Thymus (tissue), 11 donors: Measurements from ENCODE around the gene CD164L2. TPM values are rescaled to one million over a fixed set of nuclear protein-coding genes. Genes with fewer than 3 reads are reported as not detected.

Source experiments
- DNase-seq, 9 donors: peaks; one replicate each; pipeline ENCODE4 v3.0.0-alpha.2; 2013; ENCODE audit warnings: low spot score in 9 of 9, low read depth in 6 of 9, missing footprints in 1 of 9
- H3K27ac ChIP-seq, 2 donors: one replicate each; pipeline ENCODE4 v1.5.1; 2013; ENCODE audit warnings: control low read depth in 1 of 2, low read depth in 1 of 2, low read length in 1 of 2, mild to moderate bottlenecking in 1 of 2, moderate library complexity in 1 of 2
- H3K27me3 ChIP-seq, 2 donors: one replicate each; pipeline ENCODE4 v1.5.1; 2013; ENCODE audit warnings: low read length in 1 of 2; ENCODE audit not compliant: control insufficient read depth in 2 of 2, insufficient read depth in 1 of 2
- H3K36me3 ChIP-seq, 2 donors: one replicate each; pipeline ENCODE4 v1.5.1; 2013; ENCODE audit warnings: low read length in 1 of 2, mild to moderate bottlenecking in 1 of 2, moderate library complexity in 1 of 2; ENCODE audit not compliant: control insufficient read depth in 2 of 2, insufficient read depth in 2 of 2
- H3K4me1 ChIP-seq, 2 donors: one replicate each; pipeline ENCODE4 v1.5.1; 2013; ENCODE audit warnings: low read length in 2 of 2; ENCODE audit not compliant: control insufficient read depth in 2 of 2, insufficient read depth in 2 of 2
- H3K4me3 ChIP-seq, 2 donors: one replicate each; pipeline ENCODE4 v1.5.1; 2013; ENCODE audit warnings: low read length in 2 of 2, control low read depth in 1 of 2, mild to moderate bottlenecking in 1 of 2
- H3K9me3 ChIP-seq, 2 donors: one replicate each; pipeline ENCODE4 v1.5.1; 2013; ENCODE audit warnings: low read length in 1 of 2, mild to moderate bottlenecking in 1 of 2; ENCODE audit not compliant: control insufficient read depth in 2 of 2, insufficient read depth in 1 of 2
- WGBS: extraction: QIAGEN DNeasy Blood & Tissue Kit; methylation state at CpG from one replicate; pipeline ENCODE4 v1.1.7; 2013; 5-methylcytosine and 5-hydroxymethylcytosine counted together
- polyA plus RNA-seq: library from polyadenylated mRNA; stranded (reverse); fragments of 200-250 nt; gene quantifications from one replicate; pipeline ENCODE4 v1.2.3, GENCODE V29; 2013
- total RNA-seq: library from RNA; stranded (reverse); fragments of 120-200 nt; gene quantifications from one replicate; pipeline ENCODE4 v1.2.4, GENCODE V29; 2013
- donor health status: healthy.

CD164L2 gene
- total and polyA plus RNA-seq, 2 donors = 0.05 to 2.4 TPM

DNA sequence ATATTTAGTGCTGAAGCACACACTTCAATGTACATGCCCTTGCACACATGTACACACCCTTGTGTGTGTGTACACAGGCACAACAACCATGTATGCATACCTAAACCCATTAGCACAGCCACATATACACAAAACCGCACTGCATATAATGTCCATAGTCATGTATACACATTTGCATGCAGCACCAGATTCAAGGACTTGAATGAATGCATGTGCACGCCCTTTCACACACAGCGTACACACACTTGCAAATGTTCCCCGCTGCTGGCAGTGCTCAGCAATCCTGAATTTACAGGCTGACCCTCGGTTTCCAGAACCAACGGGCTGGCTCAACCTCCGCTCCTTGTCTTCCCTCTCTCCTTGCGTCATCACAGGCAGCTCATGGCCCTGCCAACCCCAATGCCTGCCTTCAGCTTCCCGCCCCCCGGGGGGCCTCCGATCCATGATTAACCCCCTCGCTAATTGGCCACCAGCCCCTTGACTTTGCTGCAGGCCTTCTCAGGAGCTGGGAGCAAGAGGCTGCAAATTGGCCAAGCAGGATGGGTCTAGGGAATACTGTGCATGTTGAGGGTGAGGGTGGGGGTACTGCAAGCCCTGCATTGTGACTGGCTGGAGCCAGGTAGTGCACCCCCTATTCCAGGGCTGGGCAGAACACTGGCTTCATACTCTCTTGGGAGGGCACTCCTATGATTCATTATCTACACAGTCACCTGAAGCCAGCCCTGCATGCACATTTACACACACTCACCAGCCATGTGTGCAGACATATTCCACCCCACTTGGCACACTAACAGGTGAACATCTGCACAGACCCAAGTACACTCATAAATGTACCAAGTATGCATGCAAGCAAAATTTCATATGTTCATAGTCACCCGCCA, 17.2 kb upstream of the CD164L2 start:
- no peak overlapping the region for H3K27ac ChIP-seq
- no peak for DNase-seq
- H3K4me1 ChIP-seq = peaks cover 25 to 64% of the 10 kb centered on the region in 2 donors
- WGBS = 93% methylated on average over 13 of the region's 13 CpGs
- no peak overlapping the region for H3K4me3 ChIP-seq
- no peaks in the 10 kb centered on the region for H3K27me3 ChIP-seq
- H3K9me3 ChIP-seq = peaks cover 0 to 3% of the 10 kb centered on the region in 2 donors
- no peaks in the 10 kb centered on the region for H3K36me3 ChIP-seq

DNA sequence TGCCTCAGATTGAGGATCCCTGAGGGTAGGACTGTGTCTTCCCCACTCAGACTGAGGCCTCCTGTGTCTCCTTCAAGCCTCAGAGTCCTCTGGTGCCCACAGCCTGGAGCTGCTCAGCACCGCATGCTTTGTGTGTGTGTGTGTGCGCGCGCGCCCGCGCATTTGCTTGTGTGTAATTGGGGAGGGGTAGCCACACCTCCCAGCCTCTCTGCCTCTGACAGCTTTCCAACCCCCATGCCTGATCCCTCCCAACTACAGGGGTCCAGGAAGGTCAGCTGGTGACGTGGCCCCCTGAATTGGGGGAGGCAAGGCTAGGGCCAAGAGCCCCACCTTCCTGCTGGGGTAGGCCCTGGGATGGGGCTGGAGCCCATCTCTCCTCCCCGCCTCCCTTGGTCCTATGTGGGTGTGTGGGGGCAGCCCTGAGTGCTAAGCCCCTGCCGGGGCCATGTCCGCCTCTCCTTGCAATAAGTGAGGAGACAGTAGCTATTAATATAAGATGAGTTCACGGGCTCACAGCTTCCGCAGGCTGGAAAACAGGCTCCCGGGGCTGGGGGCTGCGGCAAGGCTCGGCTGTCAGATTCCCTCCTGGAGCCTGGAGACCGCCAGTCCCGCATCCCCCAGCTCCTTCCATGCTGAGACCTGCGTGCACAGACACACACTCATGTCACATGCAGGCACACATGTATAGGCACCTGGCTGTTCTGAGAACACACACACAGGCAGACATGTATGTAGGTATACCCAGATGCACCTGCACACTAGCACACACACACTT, 16.3 kb upstream of the CD164L2 start:
- no peak for DNase-seq
- H3K36me3 ChIP-seq = no peaks in the 10 kb centered on the region
- H3K4me1 ChIP-seq = peaks cover 24 to 58% of the 10 kb centered on the region in 2 donors
- no peaks in the 10 kb centered on the region for H3K27me3 ChIP-seq
- H3K27ac ChIP-seq = no peak overlapping the region
- peaks cover 0 to 3% of the 10 kb centered on the region in 2 donors for H3K9me3 ChIP-seq
- WGBS = 96% methylated on average over 19 of the region's 19 CpGs
- H3K4me3 ChIP-seq = no peak overlapping the region

DNA sequence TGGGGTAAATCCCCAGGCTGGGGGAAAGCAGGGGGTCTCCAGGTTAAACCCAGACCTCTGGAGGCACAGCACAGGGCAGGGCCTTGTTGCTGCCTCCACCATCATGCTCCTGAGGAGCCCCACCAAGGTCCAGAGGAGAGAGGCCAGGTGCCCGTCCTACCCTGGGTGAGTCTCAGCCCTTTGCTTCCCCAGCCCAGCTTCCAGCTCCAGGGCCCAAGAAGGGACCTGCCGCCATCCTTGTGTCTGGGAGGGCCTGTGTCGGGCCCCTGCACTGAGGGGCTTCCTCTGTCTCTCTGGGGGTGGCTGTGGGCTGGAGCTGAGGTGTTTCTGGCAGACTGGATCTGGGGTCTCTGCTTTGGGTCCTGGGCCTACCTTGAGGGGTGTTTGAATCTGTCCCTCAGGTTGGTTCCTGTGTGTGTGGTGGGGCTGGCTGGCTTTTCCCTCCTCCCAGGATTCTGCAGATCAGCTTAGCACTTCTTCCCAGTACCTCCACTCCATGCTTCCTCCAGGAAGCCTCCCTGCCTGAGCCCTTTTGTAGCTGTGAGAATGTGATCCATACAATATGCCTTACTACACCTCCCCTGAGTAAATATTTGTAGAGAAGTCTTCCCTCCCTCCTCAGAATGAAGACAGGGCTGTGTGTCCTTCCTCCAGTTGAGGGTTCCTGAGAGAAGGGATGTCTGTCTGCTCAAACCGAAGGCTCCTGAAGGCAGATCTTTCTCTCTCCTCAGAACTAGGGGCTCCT, 15.4 kb upstream of the CD164L2 start:
- Histone ChIP-seq H3K4me3 (no peak overlapping the region), H3K36me3 (no peaks in the 10 kb centered on the region), H3K9me3 (peaks cover 0 to 3% of the 10 kb centered on the region in 2 donors), H3K4me1 (peaks cover 17 to 50% of the 10 kb centered on the region in 2 donors), H3K27me3 (no peaks in the 10 kb centered on the region), H3K27ac (no peak overlapping the region)
- no peak for DNase-seq
- WGBS = 97% methylated on average over 4 of the region's 4 CpGs

GRCh38 chr1:27397749-27398148, 14.6 kb upstream of the CD164L2 start:
- DNase-seq = no peak
- WGBS = 89% methylated on average over 7 of the region's 7 CpGs
- H3K4me1 ChIP-seq = peaks cover 11 to 48% of the 10 kb centered on the region in 2 donors

DNA sequence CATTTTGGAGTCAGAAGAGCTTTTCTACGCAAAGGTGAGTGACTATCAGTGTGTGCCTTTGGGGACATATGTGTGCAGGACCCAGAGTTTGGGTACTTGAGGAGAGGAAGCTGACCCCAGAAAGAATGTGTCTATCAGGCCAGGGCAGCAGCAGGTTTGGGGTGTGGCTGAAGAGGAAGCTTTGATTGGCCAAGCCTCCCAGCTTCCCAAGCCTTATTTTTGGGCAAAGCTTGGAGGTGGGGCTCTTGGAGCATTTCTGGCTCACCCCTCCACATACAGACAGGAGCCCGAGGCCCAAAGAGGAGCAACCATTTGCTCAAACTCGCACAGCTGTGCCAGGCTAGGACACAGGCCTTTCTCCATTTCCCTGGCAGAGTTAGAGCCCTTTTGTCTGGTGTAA, 14.0 kb upstream of the CD164L2 start:
- Histone ChIP-seq H3K36me3 (no peaks in the 10 kb centered on the region), H3K27ac (no peak overlapping the region), H3K4me1 (peaks cover 10 to 46% of the 10 kb centered on the region in 2 donors), H3K4me3 (no peak overlapping the region), H3K27me3 (peaks cover 0 to 11% of the 10 kb centered on the region in 2 donors), H3K9me3 (peaks cover 0 to 3% of the 10 kb centered on the region in 2 donors)
- 96% methylated on average over 3 of the region's 3 CpGs for WGBS
- no peak for DNase-seq

More at GRCh38 chr1:27397749-27398148, 14.6 kb upstream of the CD164L2 start:
- Histone ChIP-seq H3K27me3 (peaks cover 0 to 7% of the 10 kb centered on the region in 2 donors), H3K27ac (no peak overlapping the region), H3K36me3 (no peaks in the 10 kb centered on the region), H3K9me3 (peaks cover 0 to 3% of the 10 kb centered on the region in 2 donors), H3K4me3 (no peak overlapping the region)

DNA sequence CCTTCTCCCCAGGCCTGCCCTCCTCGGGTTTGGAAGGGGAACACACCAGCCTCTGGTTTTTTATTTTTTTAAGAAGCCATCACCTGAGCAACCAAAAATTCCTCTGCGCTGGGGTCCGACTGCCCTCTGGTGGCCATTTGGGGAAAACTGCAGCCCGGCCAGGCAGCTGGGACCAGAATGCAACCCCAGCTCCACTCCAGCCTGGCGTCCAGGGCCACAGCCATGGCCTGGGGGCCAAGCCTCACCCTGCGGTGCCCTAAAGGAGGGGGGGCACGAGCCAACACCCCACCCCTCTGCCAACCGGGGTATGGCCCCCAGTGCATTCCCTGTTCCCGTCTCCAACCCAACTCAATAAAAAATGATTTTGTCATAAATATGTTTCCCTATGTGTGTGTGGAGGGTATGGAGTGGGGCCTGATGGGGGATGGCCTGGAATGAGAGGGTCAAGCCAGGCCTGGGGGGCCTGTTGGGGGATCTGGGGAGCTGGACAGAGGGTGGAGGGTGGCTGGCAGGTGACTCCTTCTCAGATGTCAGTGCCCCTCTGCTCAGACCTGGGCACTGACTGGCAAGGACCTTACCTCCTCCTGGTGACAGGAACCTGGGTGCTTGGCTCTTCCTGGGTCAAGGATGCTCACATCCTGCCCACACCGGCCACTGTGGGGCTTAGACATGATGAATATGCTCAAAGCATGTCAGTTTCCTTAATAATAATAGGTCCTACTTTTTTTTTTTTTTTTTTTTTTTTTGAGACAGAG, 12.5 kb upstream of the CD164L2 start:
- no peak overlapping the region for H3K27ac ChIP-seq
- peak; percentile 39 to 84 (median 67) for DNase-seq

GRCh38 chr1:27394925-27395324, 11.8 kb upstream of the CD164L2 start:
- H3K9me3 ChIP-seq = peaks cover 1 to 7% of the 10 kb centered on the region in 2 donors
- peaks cover 13 to 44% of the 10 kb centered on the region in 2 donors for H3K4me1 ChIP-seq
- DNase-seq = no peak
- no peaks in the 10 kb centered on the region for H3K36me3 ChIP-seq
- WGBS = 96% methylated on average over 1 of the region's 1 CpG
- H3K27ac ChIP-seq = no peak overlapping the region
- peaks cover 9 to 27% of the 10 kb centered on the region in 2 donors for H3K27me3 ChIP-seq
- no peak overlapping the region for H3K4me3 ChIP-seq

More for the DNA sequence above, 12.5 kb upstream of the CD164L2 start:
- no peak overlapping the region for H3K4me3 ChIP-seq
- peaks cover 13 to 44% of the 10 kb centered on the region in 2 donors for H3K4me1 ChIP-seq
- 18% methylated on average over 10 of the region's 10 CpGs for WGBS
- peaks cover 7 to 26% of the 10 kb centered on the region in 2 donors for H3K27me3 ChIP-seq
- peaks cover 1 to 7% of the 10 kb centered on the region in 2 donors for H3K9me3 ChIP-seq
- H3K36me3 ChIP-seq = no peaks in the 10 kb centered on the region

DNA sequence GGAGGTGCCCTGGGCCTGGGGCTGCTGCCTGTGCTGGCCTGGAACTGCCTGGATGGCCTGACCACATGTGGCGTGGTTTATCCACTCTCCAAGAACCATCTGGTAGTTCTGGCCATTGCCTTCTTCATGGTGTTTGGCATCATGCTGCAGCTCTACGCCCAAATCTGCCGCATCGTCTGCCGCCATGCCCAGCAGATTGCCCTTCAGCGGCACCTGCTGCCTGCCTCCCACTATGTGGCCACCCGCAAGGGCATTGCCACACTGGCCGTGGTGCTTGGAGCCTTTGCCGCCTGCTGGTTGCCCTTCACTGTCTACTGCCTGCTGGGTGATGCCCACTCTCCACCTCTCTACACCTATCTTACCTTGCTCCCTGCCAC, 11.1 kb upstream of the CD164L2 start:
- DNase-seq = no peak
- H3K36me3 ChIP-seq = no peaks in the 10 kb centered on the region
- peaks cover 1 to 7% of the 10 kb centered on the region in 2 donors for H3K9me3 ChIP-seq
- no peak overlapping the region for H3K4me3 ChIP-seq
- H3K4me1 ChIP-seq = peaks cover 13 to 41% of the 10 kb centered on the region in 2 donors
- WGBS = 97% methylated on average over 9 of the region's 9 CpGs
- no peak overlapping the region for H3K27ac ChIP-seq
- peaks cover 9 to 27% of the 10 kb centered on the region in 2 donors for H3K27me3 ChIP-seq
